Hippocampal formation (tissue), 2 donors: ENCODE measurements around the gene PCAT6.
"Not testable (repeated sequence)": the region's sequence is repeated elsewhere in the genome, so short reads cannot be mapped to it uniquely, and the experiment has no call there.

Experiments
- DNase-seq, 2 donors: peaks; one replicate each; lab custom pipeline; 2025; lab: John Stamatoyannopoulos, UW

PCAT6 gene

DNA sequence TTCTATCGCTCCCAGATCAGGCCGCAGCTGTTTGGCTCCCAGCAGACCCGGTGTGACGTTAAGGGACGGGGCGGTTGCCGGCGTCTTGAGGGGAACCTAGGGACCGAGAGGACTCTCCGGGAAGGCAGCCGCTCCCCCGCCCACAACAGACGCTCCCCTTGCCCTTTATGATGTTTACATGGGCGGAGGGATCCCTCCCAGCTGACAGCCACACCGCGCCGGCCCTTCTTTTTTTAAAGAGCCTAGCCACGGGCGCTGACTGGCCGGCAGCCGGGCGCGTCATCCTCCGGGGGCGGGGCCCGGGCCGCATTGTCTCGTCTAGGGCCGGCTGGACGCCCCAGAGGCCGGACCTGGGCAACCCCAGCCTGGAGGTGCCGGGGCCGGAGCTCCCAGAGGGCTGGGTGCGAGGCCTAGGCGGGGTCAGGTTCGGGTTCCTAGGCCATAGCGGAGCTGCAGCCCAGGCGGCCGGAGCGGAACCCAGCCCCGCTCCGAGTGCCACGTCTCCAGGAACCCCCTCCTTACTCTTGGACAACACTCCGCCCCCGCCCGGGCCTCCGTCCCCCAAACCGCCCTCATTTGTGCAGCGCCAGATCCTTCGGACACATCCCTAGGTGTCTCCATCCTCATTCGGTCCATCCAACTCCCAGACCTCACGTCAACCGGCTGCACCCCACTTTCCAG, at the start of gene PCAT6:
PCAT6 (plus strand) TSS at position 340 of the 681 bp plus-strand sequence.
- peak; percentile 91 to 92 for DNase-seq

DNA sequence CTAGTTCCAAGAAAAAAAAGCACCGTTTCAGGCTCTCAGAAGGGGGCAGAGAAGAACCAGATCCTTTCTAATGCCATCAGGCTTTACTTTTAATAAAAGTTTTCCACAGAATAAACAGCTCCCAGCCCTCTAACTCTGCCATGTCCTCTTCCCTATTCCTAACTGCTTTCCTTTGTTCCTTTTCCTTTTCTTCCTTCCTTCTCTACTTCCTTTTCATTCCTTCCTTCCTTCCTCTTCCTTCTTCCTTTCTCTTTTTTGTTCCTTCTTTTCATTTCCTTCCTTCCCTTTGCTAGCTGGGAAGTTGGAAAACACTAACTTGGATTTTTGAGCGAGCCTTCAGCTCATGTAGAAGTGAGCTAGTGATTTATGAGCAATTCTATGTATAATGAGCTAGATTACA, 48.7 kb upstream of the PCAT6 start:
- no peak for DNase-seq

DNA sequence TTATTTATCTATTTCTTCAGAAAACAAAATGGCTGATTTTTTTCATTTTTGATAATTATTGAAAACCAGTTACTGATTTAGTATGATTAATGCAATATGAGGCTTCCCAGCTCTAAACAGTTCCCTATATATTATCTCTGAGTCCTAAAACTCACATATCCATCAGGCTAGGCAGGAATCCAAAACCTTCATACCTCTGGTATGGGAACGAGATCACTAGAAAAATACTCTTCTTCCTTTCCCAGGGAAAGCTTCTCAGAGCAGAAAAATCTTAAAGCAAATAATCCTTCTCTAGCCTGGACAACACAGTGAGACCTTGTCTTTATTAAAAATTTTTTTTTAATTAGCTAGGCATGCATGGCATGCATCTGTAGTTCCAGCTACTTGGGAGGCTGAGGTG, 45.0 kb upstream of the PCAT6 start:
- DNase-seq, result no peak

- no peak for DNase-seq
Observed at GRCh38 chr1:202770135-202770534, 40.6 kb upstream of the PCAT6 start.

DNA sequence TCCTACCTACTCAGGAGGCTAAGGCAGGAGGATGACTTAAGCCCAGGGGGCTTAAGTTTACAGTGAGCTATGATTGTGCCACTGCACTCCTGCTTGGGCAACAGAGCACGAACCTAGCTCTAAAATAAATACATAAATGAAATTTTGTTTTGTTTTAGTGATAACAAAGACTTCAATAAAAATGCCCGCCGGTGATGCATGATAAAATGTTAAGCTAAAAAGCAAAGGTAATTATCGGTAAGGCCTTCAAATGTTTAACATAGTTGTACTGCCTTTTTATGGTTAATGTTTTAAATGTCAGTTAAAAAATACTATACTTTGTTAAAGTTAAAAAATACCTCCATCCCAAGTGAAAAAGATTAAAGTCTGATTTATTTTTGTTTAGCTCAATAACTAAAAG, 29.6 kb upstream of the PCAT6 start:
- DNase-seq, result no peak

- no peak for DNase-seq
Observed at GRCh38 chr1:202786804-202787203, 23.9 kb upstream of the PCAT6 start.

DNA sequence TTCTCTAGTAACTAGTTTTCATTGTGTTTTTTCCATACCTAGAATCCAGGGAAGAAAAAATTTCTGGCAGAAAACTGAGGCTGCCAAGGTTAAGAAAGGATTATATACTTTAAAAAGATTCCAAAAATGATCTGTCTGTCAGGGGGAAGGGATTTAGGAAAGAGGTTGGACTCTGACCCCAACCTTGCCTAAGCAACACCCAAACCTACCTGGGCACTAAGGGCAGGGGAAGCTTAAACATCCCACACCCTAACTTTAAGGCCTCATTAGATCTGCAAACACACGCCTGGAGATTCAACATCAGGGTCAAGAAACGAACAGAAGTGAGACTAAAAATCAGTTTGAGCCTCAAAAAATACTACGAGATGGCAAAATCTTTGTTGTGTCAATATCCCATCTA, 22.0 kb upstream of the PCAT6 start:
- DNase-seq, result no peak

DNA sequence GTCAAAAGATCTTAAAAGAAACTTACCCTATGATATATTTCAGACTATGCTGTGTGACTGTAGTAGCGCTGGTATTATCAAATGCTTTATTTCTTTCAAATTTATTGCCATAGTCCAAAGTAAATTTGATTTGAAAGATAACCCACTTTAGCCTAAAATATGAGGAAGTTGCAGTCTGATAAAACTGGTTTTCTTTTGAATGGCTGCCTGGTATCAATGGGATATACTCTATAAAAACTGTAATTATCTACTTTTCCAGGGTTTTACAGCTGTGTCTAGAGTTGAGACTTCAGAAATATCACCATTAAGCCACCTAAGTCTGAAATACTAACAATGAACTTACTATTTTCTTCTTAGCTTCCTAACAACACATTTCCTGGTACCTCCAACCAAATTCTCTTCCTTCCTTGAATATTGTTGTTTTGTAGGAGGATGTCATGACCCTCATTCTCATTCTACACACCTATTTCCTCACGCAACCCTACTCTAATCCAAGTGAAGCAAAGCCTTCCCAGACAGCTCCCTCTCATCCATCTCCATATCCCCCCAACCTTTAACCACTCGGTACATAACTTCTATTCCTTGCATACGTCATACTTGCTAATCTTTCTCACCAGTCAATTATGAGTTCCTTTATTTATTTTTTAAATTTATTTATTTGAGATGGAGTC, 19.5 kb upstream of the PCAT6 start:
- DNase-seq, result no peak

DNA sequence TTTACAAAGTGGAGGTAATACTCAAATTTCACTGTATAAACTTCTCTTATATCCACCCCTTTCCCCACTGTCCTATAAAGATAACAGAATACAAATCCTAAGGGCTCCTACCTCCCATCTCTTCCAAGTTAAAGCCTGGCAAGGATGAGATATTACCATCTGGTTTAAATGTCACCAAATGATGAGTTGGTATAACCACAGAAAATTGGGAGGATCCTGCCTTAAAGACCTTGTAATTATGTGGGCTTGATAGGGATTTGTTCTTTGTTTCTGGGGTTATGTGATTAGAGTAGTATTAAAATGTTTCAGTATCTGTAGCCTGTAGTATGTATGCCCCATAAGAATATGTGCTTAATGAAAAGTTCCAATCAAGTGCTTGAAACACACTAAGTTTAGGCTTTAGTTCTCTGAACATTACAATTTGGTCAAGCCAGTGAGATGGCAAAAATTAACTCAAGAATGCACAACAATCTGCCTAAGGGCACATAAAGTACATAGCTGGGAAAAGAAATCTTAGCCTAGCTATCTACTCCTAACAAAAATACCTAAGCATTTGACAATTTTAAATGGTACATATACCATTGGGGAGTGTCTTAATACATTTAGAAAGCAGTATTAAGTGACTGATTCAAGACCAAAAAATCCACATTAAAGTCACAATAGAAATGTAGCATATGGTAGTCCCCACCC, 16.6 kb upstream of the PCAT6 start:
- DNase-seq, result no peak

- not testable (repeated sequence) for DNase-seq
Observed at GRCh38 chr1:202794931-202795330, 15.8 kb upstream of the PCAT6 start.

- no peak for DNase-seq
Observed at GRCh38 chr1:202796670-202797069, 14.1 kb upstream of the PCAT6 start.

DNA sequence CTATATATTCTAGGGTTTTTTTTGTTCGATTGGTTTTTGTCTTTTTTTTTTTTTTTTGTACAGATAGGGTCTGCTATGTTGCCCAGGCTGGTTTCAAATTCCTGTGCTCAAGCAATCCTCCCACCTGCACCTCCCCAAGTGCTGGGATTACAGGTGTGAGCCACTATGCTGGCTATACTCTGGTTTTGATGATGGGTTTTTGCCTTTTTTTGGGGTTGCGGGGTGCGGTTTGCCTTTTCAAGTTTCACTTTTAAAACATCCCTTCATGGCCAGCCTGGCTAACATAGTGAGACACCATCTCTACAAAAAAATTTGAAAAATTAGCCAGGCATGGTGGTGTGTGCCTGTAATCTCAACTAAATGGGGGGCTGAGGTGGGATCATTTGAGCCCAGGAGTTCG, 12.5 kb upstream of the PCAT6 start:
- DNase-seq, result no peak

DNA sequence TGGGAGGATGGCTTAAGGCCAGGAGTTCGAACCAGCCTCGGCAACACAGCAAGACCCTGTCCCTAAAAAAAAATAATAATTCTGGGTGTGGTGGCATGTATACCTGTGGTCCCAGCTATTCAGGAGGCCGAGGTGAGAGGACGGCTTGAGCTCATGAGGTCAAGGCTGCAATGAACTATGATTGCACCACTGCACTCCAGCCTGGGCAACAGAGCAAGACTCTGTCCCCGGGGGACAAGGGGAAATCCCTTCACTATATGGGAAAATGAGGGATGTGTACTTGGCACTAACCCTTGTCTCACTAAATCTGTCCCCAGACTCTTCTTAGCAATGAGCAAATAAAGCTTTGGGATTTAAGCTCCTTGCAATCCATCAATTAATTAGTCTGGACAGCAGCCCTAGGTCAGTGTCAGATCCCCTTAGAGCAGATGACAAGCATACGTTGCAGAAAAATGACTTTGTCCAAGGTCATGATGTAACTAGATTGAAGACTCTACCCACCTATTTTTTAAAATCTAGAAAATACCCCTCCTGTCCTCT, 11.9 kb upstream of the PCAT6 start:
- DNase-seq, result no peak

- DNase-seq, result no peak
Observed at GRCh38 chr1:202800742-202801141, 10.0 kb upstream of the PCAT6 start.

DNA sequence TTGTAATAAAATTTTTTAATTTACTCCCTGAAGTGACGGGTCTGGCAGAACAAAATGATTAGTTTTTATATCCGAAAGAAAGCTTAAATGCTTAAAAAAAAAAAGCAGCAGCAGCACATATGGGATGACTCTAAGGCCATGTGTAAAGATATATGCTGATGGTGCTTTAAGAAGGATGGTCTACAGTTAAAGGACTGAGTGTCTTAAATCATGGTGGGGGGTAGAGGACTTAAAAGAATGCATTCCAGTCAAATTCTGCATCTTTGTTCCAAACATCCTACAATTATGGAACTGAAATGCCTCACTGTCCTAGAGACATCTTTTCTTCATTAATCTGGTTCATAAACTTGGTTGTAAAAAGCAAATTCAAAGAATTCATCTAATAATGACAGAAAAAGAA, 9.6 kb upstream of the PCAT6 start:
- DNase-seq, result no peak

- no peak for DNase-seq
Observed at GRCh38 chr1:202802034-202802433, 8.7 kb upstream of the PCAT6 start.

GRCh38 chr1:202802998-202803932, 7.5 kb upstream of the PCAT6 start:
- DNase-seq, result no peak

DNA sequence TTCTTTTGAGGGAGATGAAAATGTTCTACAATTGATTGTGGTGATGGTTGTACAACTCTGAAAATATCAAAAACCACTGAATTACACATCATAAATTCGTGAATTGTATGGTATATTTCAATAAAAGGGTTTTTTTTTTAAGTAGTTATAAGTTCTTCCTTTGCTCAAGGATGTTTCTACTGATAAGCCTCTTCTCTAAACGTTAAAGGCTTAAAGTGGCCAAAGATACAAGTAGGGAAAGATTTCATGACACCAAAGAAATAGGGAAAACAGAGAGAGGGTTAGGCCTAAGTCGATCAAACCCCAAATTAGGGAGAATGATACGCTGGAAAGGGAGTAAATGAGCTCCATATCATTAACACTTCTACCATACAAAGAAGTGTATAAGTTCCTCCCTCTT, 6.6 kb upstream of the PCAT6 start:
- DNase-seq, result no peak

DNA sequence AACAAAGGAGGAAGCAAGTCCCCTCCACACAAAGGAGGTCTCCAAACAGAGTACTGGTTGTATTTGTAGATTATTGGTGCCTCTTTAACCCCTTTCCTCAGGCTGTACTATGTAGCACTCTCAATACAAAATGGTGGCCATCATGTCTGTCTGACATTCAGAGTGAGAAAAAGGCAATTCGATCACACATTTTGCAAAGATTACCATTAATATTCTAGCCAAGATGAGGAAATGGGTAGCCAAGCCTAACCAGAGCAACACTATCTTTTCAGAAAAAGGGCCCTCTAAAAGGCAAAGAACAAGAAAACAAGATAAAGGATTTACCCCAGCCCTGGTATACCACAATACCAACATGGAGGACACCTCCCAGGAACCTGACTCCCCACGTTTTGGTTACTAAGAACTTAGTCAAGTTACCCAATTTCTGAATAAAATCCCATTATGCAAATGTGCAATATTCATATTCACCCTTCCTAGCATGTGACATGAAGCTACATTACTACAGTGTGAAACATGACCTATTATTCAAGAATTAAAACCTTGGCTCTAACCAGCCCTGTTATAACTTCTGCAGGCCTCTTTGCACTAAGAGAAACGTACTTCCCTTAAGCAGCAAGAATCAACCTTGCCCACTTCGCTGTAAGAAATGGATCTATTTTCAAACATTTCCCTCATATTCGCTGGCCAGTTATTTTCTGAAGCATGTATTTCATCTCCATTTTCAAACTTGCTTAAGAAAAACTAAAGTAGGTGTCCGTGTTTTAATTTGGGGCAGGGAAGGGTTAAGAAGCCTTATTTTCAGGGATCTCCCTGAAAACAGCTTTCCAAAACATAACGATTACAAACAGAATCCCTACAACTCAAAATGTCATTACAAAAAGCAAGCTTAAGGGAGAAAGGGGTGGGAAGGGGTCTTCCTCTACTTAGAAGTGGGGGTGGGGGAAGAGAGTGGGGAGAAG, 4.6 kb upstream of the PCAT6 start:
- DNase-seq, result no peak

DNA sequence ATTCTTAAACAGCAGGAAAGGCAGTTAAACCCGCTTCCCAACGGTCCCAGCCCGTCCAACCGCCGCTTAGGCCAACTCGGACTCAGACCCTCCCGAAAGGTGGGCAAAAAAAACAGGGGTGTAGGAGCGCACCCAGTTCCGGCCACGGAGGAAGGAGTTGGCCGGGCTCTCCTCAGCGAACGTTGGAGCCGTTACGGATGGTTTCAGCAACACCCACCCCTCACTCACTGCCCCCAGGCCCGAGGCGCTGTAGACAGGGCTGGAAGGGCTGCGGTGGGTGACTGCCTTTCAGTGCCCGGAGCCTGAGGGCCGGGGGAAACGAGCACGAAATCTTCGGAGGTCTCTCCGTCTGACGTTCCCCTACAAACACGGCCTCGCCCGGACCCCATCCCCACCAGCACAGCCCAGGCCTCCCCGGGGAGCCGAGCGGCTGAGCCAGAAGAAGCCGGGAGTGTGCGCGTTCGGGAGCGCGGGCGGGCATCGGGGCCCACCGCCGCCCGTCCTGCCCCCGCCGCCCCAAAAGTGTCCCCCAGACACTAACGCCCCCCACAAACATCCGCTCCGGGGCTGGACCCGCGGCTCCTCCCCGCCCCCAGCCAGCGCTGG, 3.8 kb upstream of the PCAT6 start:
- peak in 1 of 2 donors; percentile 31 for DNase-seq
